NCI-H2081 (cell line): Measurements from ENCODE around the gene COPA.
A peak's percentile ranks its signal among the peaks of the same experiment; 100 is the strongest.

Source experiments
- DNase-seq, 2 experiments: peaks; one replicate each; lab custom pipeline; 2025; lab: John Stamatoyannopoulos, UW

COPA gene

GRCh38 chr1:160362168-160362957 lies 19.3 kb upstream of the COPA start:
- DNase-seq: no peak

GRCh38 chr1:160361814-160362167 lies 18.7 kb upstream of the COPA start:
- DNase-seq: no peak

- no peak for DNase-seq
Measured at GRCh38 chr1:160361199-160361598, 18.1 kb upstream of the COPA start.

GRCh38 chr1:160360227-160360695 lies 17.2 kb upstream of the COPA start:
- DNase-seq: no peak

- no peak for DNase-seq
Measured at GRCh38 chr1:160359559-160360226, 16.6 kb upstream of the COPA start.

- DNase-seq: no peak
Measured at GRCh38 chr1:160358073-160358472, 15.0 kb upstream of the COPA start.

- no peak for DNase-seq
Measured at GRCh38 chr1:160357286-160358002, 14.4 kb upstream of the COPA start.

- DNase-seq: peak in 1 of 2 experiments; percentile 17
Measured at GRCh38 chr1:160354388-160354985, 11.4 kb upstream of the COPA start.

- no peak for DNase-seq
Measured at GRCh38 chr1:160353223-160353622, 10.2 kb upstream of the COPA start.

GRCh38 chr1:160352555-160352954 lies 9.5 kb upstream of the COPA start:
- DNase-seq: no peak

- no peak for DNase-seq
Measured at GRCh38 chr1:160351629-160352028, 8.6 kb upstream of the COPA start.

GRCh38 chr1:160346958-160347357 lies 3.9 kb upstream of the COPA start:
- DNase-seq: no peak

- DNase-seq: no peak
Measured at GRCh38 chr1:160346463-160346862, 3.4 kb upstream of the COPA start.

- no peak for DNase-seq
Measured at GRCh38 chr1:160344936-160345335, 1.9 kb upstream of the COPA start.

- no peak for DNase-seq
Measured at GRCh38 chr1:160344241-160344640, 1.2 kb upstream of the COPA start.

GRCh38 chr1:160342526-160342925 lies 524 bp downstream of the COPA start:
- no peak for DNase-seq

- no peak for DNase-seq
Measured at GRCh38 chr1:160340866-160341265, 2.2 kb downstream of the COPA start.

- DNase-seq: no peak
Measured at GRCh38 chr1:160340146-160340545, 2.9 kb downstream of the COPA start.

- DNase-seq: no peak
Measured at GRCh38 chr1:160338580-160338979, 4.5 kb downstream of the COPA start.

- DNase-seq: no peak
Measured at GRCh38 chr1:160332516-160332915, 10.5 kb downstream of the COPA start.

- no peak for DNase-seq
Measured at GRCh38 chr1:160330119-160330518, 12.9 kb downstream of the COPA start.

GRCh38 chr1:160328184-160328583 lies 14.9 kb downstream of the COPA start:
- peak; percentile 2 to 41 for DNase-seq
